ENCODE data around the gene KIF6.
"Not testable (repeated sequence)": the region's sequence is repeated elsewhere in the genome, so short reads cannot be mapped to it uniquely, and the experiment has no call there.

Gene KIF6

GRCh38 chr6:39706819-39707335, 18.3 kb downstream of the KIF6 start:
- DNase-seq, result no peak

- no peak for DNase-seq
Observed at GRCh38 chr6:39702265-39702664, 22.9 kb downstream of the KIF6 start.

- no peak for DNase-seq
Observed at GRCh38 chr6:39700362-39700761, 24.8 kb downstream of the KIF6 start.

GRCh38 chr6:39698789-39699188, 26.4 kb downstream of the KIF6 start:
- no peak for DNase-seq

GRCh38 chr6:39696986-39697788, 28.0 kb downstream of the KIF6 start:
- DNase-seq, result no peak

- DNase-seq, result no peak
Observed at GRCh38 chr6:39695447-39695846, 29.8 kb downstream of the KIF6 start.

- DNase-seq, result no peak
Observed at GRCh38 chr6:39693206-39693605, 32.0 kb downstream of the KIF6 start.

GRCh38 chr6:39688494-39688893, 36.7 kb downstream of the KIF6 start:
- DNase-seq, result no peak

GRCh38 chr6:39686976-39687375, 38.2 kb downstream of the KIF6 start:
- DNase-seq, result no peak

- no peak for DNase-seq
Observed at GRCh38 chr6:39685938-39686337, 39.3 kb downstream of the KIF6 start.

- no peak for DNase-seq
Observed at GRCh38 chr6:39685489-39685826, 39.8 kb downstream of the KIF6 start.

GRCh38 chr6:39684790-39685488, 40.3 kb downstream of the KIF6 start:
- DNase-seq, result no peak

- DNase-seq, result no peak
Observed at GRCh38 chr6:39681674-39682121, 43.5 kb downstream of the KIF6 start.

- DNase-seq, result no peak
Observed at GRCh38 chr6:39678914-39679313, 46.3 kb downstream of the KIF6 start.

GRCh38 chr6:39677318-39677717, 47.9 kb downstream of the KIF6 start:
- DNase-seq, result not testable (repeated sequence)

- DNase-seq, result no peak
Observed at GRCh38 chr6:39670519-39670918, 54.7 kb downstream of the KIF6 start.

GRCh38 chr6:39669973-39670342, 55.2 kb downstream of the KIF6 start:
- DNase-seq, result no peak

- DNase-seq, result no peak
Observed at GRCh38 chr6:39669207-39669972, 55.8 kb downstream of the KIF6 start.

GRCh38 chr6:39666706-39667489, 58.3 kb downstream of the KIF6 start:
- no peak for DNase-seq

GRCh38 chr6:39665861-39666260, 59.3 kb downstream of the KIF6 start:
- no peak for DNase-seq

GRCh38 chr6:39664173-39664572, 61.0 kb downstream of the KIF6 start:
- DNase-seq, result no peak

GRCh38 chr6:39657355-39658135, 67.7 kb downstream of the KIF6 start:
- no peak for DNase-seq
